GM12878 (cell line): ENCODE measurements around the gene FTSJ1. TPM values are rescaled to one million over a fixed set of nuclear protein-coding genes. Genes with fewer than 3 reads are reported as not detected.

ENCODE experiments used
- ATAC-seq: fragments of 200-7000 bp; cut with Tn5 transposase; 3 replicates; pipeline ENCODE4 v1.9.1; 2020; ENCODE audit warnings: mild to moderate bottlenecking, moderate library complexity
- BruUV-seq: library from RNA; stranded (reverse); fragments of 400-500 nt; replicated peaks from 2 replicates; lab custom pipeline; 2021; lab: Mats Ljungman, UMichigan
- CTCF ChIA-PET: fragments of 300-600 bp; sonication (Branson Sonifier 250); formaldehyde crosslinking; extraction: SDS; loops from one replicate; lab custom pipeline; 2021; ENCODE audit warnings: inconsistent platforms; lab: Yijun Ruan, JAX
- POLR2A ChIA-PET: fragments of 350-600 bp; formaldehyde crosslinking; extraction: SDS; loops from one replicate; lab custom pipeline; 2021; ENCODE audit warnings: inconsistent platforms; lab: Charles Lee
- RAD21 ChIA-PET: fragments of 300-600 bp; sonication (Branson Sonifier 250); formaldehyde crosslinking; loops from one replicate; lab custom pipeline; 2023; ENCODE audit warnings: antibody characterized with exemption; ENCODE audit not compliant: unreplicated experiment; lab: Charles Lee
- SMC1A ChIA-PET: fragments of 300-600 bp; sonication (Branson Sonifier 250); formaldehyde crosslinking; loops from one replicate; lab custom pipeline; 2023; ENCODE audit not compliant: unreplicated experiment, uncharacterized antibody; lab: Charles Lee
- DNase-seq: peaks from one replicate; pipeline ENCODE4 v3.0.0-alpha.2; 2011; ENCODE audit warnings: low read depth, low spot score
- FAIRE-seq: peaks from 3 replicates; lab custom pipeline; 2011; peaks lifted over from hg19 to GRCh38; lab: Jason Lieb, UNC
- H2AFZ ChIP-seq: 2 replicates; pipeline ENCODE4 v1.6.0; 2011; ENCODE audit warnings: low read depth, low read length, control low read depth; ENCODE audit not compliant: control insufficient read depth
- H3K27ac ChIP-seq: 2 replicates; pipeline ENCODE4 v1.5.1; 2011; ENCODE audit warnings: control low read depth; ENCODE audit not compliant: control insufficient read depth, insufficient read depth
- H3K27me3 ChIP-seq, 2 experiments: replicated peaks in 1 of 2; 2 replicates each; pipeline versions ENCODE4 v1.6.0 to v1.6.1; 2011; ENCODE audit warnings: low read length in 1 of 2; ENCODE audit not compliant: control insufficient read depth in 2 of 2, insufficient read depth in 2 of 2
- H3K36me3 ChIP-seq, 2 experiments: 2 replicates each; pipeline ENCODE4 v1.5.1; 2011; ENCODE audit warnings: low read length in 1 of 2; ENCODE audit not compliant: control insufficient read depth in 2 of 2, insufficient read depth in 2 of 2
- H3K4me1 ChIP-seq: 2 replicates; pipeline ENCODE4 v1.6.1; 2011; ENCODE audit warnings: mild to moderate bottlenecking, low read length, moderate library complexity, mixed read lengths; ENCODE audit not compliant: control insufficient read depth, insufficient read depth
- H3K4me2 ChIP-seq: 2 replicates; pipeline ENCODE4 v1.6.0; 2011; ENCODE audit warnings: control low read depth; ENCODE audit not compliant: control insufficient read depth, insufficient read depth
- H3K4me3 ChIP-seq: fragments of 200-600 bp; sonication (generic); 2 replicates; pipeline ENCODE4 v1.5.1; 2016
- H3K79me2 ChIP-seq: 2 replicates; pipeline ENCODE4 v1.6.0; 2011; ENCODE audit warnings: low read length; ENCODE audit not compliant: control insufficient read depth, insufficient read depth
- H3K9ac ChIP-seq: 2 replicates; pipeline ENCODE4 v1.8.0; 2011; ENCODE audit warnings: low read length, control low read depth, mixed read lengths; ENCODE audit not compliant: control insufficient read depth, insufficient read depth
- H3K9me3 ChIP-seq: replicated peaks from 3 replicates; pipeline ENCODE4 v1.5.1; 2011; ENCODE audit warnings: mild to moderate bottlenecking, low read length; ENCODE audit not compliant: control insufficient read depth, insufficient read depth
- H4K20me1 ChIP-seq: 2 replicates; pipeline ENCODE4 v1.6.0; 2011; ENCODE audit not compliant: control insufficient read depth, insufficient read depth
- BRCA1 ChIP-seq: IDR thresholded peaks from 2 replicates; pipeline ENCODE4 v1.6.1; 2011; ENCODE audit warnings: low read depth, low read length, improper control_type of control experiment
- CUX1 ChIP-seq: IDR thresholded peaks from 2 replicates; pipeline ENCODE4 v1.6.1; 2012; ENCODE audit warnings: improper control_type of control experiment, low read depth, low read length; ENCODE audit not compliant: insufficient replicate concordance
- EED ChIP-seq: sonication (generic); IDR thresholded peaks from 2 replicates; pipeline ENCODE4 v1.6.1; 2016; ENCODE audit warnings: antibody characterized with exemption, low read depth
- ETV6 ChIP-seq, 2 experiments: fragments of 450-650 bp in 1 of 2; IDR thresholded peaks in 1 of 2; conservative IDR thresholded peaks in 1 of 2; 2 replicates each; pipeline ENCODE4 v1.6.1; 2014; ENCODE audit warnings: antibody characterized with exemption in 1 of 2, borderline replicate concordance in 1 of 2, low read depth in 1 of 2, mild to moderate bottlenecking in 1 of 2, moderate library complexity in 1 of 2
- HDAC6 ChIP-seq: fragments of 200-600 bp; sonication (generic); IDR thresholded peaks from one replicate; pipeline ENCODE4 v1.8.0; 2017; ENCODE audit warnings: antibody characterized with exemption; ENCODE audit not compliant: unreplicated experiment
- RB1 ChIP-seq: fragments of 450-650 bp; formaldehyde crosslinking; IDR thresholded peaks from 2 replicates; pipeline ENCODE4 v1.6.1; 2017; ENCODE audit warnings: mild to moderate bottlenecking, borderline replicate concordance
- SIN3A ChIP-seq: IDR thresholded peaks from 2 replicates; pipeline ENCODE4 v1.6.1; 2012; ENCODE audit warnings: low read depth, low read length, improper control_type of control experiment
- TAF1 ChIP-seq: IDR thresholded peaks from 2 replicates; pipeline ENCODE4 v1.6.1; 2011; ENCODE audit warnings: mild to moderate bottlenecking, low read depth, low read length, borderline replicate concordance
- ZZZ3 ChIP-seq: IDR thresholded peaks from 2 replicates; pipeline ENCODE4 v1.6.1; 2011; ENCODE audit warnings: low read depth; ENCODE audit not compliant: control insufficient read depth, insufficient read length
- WGBS: methylation state at CpG from one replicate; pipeline ENCODE4 v1.1.6; 2016; ENCODE audit warnings: low lambda C conversion rate; ENCODE audit not compliant: insufficient replicate concordance, insufficient coverage; ENCODE audit errors: missing lambda C conversion rate; 5-methylcytosine and 5-hydroxymethylcytosine counted together
- in situ Hi-C: fragments of 300-500 bp; cut with MboI; formaldehyde crosslinking; loops from 9 replicates; pipeline ENCODE4 v1.14.3; 2018; ENCODE audit warnings: mixed read lengths
- intact Hi-C: fragments of 100-400 bp; cut with micrococcal nuclease; formaldehyde crosslinking; loops from one replicate; pipeline ENCODE4 v1.14.2; 2022; ENCODE audit not compliant: unreplicated experiment
- polyA plus RNA-seq, 11 experiments: library from polyadenylated mRNA; depleted of rRNA in 4 of 11; unstranded in 6 of 11; stranded (reverse) in 5 of 11; fragments of >200 nt; fragmentation: Nextera tagmentation in 4 of 11; fragmentation: Illumina TruSeq in 1 of 11; extraction: Ambion mirVana in 4 of 11; extraction: Trizol in 1 of 11; gene quantifications; 1 replicate in 1 of 11; 2 replicates in 10 of 11; pipeline versions ENCODE4 v1.2.1 to v1.2.3, GENCODE V29; 2011 to 2016; ENCODE audit warnings: inconsistent platforms in 2 of 11, missing spikeins in 2 of 11, low read depth in 1 of 11
- total RNA-seq, 4 experiments: library from RNA; depleted of rRNA in 3 of 4; stranded (reverse); fragments of >200 nt in 3 of 4; fragmentation: Illumina TruSeq in 1 of 4; extraction: Trizol in 1 of 4; gene quantifications; 2 replicates each; pipeline versions ENCODE4 v1.2.1 to v1.2.3, GENCODE V29; 2013 to 2021
- TF ChIP-seq, protein P1 (sequence below), 3 experiments: IDR thresholded peaks in 2 of 3; conservative IDR thresholded peaks in 1 of 3; 2 replicates each; pipeline ENCODE4 v1.5.1; 2011; ENCODE audit warnings: low read depth in 3 of 3, low read length in 3 of 3, mild to moderate bottlenecking in 3 of 3, control low read depth in 2 of 3, moderate library complexity in 2 of 3, inconsistent platforms in 1 of 3, mixed read lengths in 1 of 3; ENCODE audit not compliant: control insufficient read depth in 2 of 3, insufficient read depth in 1 of 3; ENCODE audit errors: extremely low read depth in 1 of 3
- TF ChIP-seq, protein P2 (sequence below): fragments of 450-650 bp; formaldehyde crosslinking; IDR thresholded peaks from 2 replicates; pipeline ENCODE4 v1.4.0; 2022; ENCODE audit warnings: mild to moderate bottlenecking, moderate library complexity

The FTSJ1 gene
- total and polyA plus RNA-seq, 10 of the 15 experiments (the other 5 are each of a cell fraction or from before 2014, with no cell fraction given): 8.8 to 87.8 (median 57.9) TPM

GRCh38 chrX:48490661-48491060, 14.7 kb downstream of the FTSJ1 start:
- ChIA-PET SMC1A (interaction anchor here (0.7 kb wide), 1 partner anchor 405 kb away, joined by 3 read pairs; no protein-coding TSS in a partner anchor), RAD21 (no interaction called here), POLR2A (no interaction called here), CTCF (interaction anchor here (0.8 kb wide), 1 partner anchor 407 kb away, joined by 3 read pairs; no protein-coding TSS in a partner anchor)
- in situ Hi-C loops (loop anchor here (10.0 kb wide), 1 partner anchor 406 kb away; no protein-coding TSS in a partner anchor), intact Hi-C loops (no loop called here)
- Histone ChIP-seq H3K36me3 (peaks cover 0 to 5% of the 10 kb centered on the region in 2 experiments; a peak in 1 of 4 replicates), H3K4me3 (no peak overlapping the region), H2AFZ (no peak overlapping the region), H4K20me1 (no peaks in the 10 kb centered on the region), H3K9me3 (no peaks in the 10 kb centered on the region; the same call in 2 of the 3 replicates), H3K4me1 (no peaks in the 10 kb centered on the region), H3K4me2 (no peak overlapping the region), H3K79me2 (no peaks in the 10 kb centered on the region), H3K9ac (no peak overlapping the region), H3K27me3 (no peaks in the 10 kb centered on the region), H3K27ac (no peak overlapping the region)
- FAIRE-seq (no peak), DNase-seq (no peak), ATAC-seq (no peak)
- 31% methylated on average over 8 of the region's 8 CpGs for WGBS
- no TSS peak for BruUV-seq
- TF ChIP-seq, protein P1, sequence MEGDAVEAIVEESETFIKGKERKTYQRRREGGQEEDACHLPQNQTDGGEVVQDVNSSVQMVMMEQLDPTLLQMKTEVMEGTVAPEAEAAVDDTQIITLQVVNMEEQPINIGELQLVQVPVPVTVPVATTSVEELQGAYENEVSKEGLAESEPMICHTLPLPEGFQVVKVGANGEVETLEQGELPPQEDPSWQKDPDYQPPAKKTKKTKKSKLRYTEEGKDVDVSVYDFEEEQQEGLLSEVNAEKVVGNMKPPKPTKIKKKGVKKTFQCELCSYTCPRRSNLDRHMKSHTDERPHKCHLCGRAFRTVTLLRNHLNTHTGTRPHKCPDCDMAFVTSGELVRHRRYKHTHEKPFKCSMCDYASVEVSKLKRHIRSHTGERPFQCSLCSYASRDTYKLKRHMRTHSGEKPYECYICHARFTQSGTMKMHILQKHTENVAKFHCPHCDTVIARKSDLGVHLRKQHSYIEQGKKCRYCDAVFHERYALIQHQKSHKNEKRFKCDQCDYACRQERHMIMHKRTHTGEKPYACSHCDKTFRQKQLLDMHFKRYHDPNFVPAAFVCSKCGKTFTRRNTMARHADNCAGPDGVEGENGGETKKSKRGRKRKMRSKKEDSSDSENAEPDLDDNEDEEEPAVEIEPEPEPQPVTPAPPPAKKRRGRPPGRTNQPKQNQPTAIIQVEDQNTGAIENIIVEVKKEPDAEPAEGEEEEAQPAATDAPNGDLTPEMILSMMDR (IDR thresholded peaks at IDR 0.05 in 2 of 3, conservative IDR thresholded peaks at IDR 0.05 in 1 of 3; ENCODE audit: control insufficient read depth in 2 of 3, extremely low read depth in 1 of 3, insufficient read depth in 1 of 3, low read depth in 3 of 3, low read length in 3 of 3): no peak
- TF ChIP-seq EED (no peak), SIN3A (no peak), BRCA1 (no peak), HDAC6 (no peak), CUX1 (no peak), ZZZ3 (no peak), TAF1 (no peak), ETV6 (conservative IDR thresholded peaks at IDR 0.05 in 1 of 2, IDR thresholded peaks at IDR 0.05 in 1 of 2; ENCODE audit: borderline replicate concordance in 1 of 2, low read depth in 1 of 2) (no peak), RB1 (no peak)
- TF ChIP-seq, protein P2, sequence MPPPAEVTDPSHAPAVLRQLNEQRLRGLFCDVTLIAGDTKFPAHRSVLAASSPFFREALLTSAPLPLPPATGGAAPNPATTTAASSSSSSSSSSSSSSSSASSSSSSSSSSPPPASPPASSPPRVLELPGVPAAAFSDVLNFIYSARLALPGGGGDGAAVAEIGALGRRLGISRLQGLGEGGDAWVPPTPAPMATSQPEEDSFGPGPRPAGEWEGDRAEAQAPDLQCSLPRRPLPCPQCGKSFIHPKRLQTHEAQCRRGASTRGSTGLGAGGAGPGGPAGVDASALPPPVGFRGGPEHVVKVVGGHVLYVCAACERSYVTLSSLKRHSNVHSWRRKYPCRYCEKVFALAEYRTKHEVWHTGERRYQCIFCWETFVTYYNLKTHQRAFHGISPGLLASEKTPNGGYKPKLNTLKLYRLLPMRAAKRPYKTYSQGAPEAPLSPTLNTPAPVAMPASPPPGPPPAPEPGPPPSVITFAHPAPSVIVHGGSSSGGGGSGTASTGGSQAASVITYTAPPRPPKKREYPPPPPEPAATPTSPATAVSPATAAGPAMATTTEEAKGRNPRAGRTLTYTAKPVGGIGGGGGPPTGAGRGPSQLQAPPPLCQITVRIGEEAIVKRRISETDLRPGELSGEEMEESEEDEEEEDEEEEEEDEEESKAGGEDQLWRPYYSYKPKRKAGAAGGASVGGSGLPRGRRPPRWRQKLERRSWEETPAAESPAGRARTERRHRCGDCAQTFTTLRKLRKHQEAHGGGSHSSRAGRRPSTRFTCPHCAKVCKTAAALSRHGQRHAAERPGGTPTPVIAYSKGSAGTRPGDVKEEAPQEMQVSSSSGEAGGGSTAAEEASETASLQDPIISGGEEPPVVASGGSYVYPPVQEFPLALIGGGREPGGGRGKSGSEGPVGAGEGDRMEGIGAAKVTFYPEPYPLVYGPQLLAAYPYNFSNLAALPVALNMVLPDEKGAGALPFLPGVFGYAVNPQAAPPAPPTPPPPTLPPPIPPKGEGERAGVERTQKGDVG: no peak
